Tibial nerve (tissue), 4 donors: ENCODE data around the gene ATP11A.

Experiments used
- CTCF ChIP-seq, 5 experiments: fragments of 200-600 bp in 3 of 5; fragments of 450-650 bp in 2 of 5; sonication (generic) in 3 of 5; IDR thresholded peaks; one replicate each; pipeline ENCODE4 v1.5.1; 2016 to 2019; ENCODE audit warnings: antibody characterized with exemption in 5 of 5, mild to moderate bottlenecking in 3 of 5, moderate library complexity in 2 of 5
- EP300 ChIP-seq, 2 donors: sonication (generic); formaldehyde crosslinking; IDR thresholded peaks; one replicate each; pipeline ENCODE4 v1.6.1; 2017; ENCODE audit warnings: antibody characterized with exemption in 2 of 2, mild to moderate bottlenecking in 1 of 2
- POLR2A ChIP-seq, 2 donors: fragments of 450-650 bp; IDR thresholded peaks; one replicate each; pipeline ENCODE4 v1.6.1; 2017; ENCODE audit warnings: antibody characterized with exemption in 2 of 2, mild to moderate bottlenecking in 2 of 2, moderate library complexity in 2 of 2

GRCh38 chr13:112814905-112815585, 125.2 kb downstream of the ATP11A start:
- TF ChIP-seq EP300 (IDR thresholded peaks at IDR 0.05) (no peak), POLR2A (IDR thresholded peaks at IDR 0.05) (no peak), CTCF (IDR thresholded peaks at IDR 0.05) (no peak)
